TTC549 (cell line): ENCODE data around the gene PLIN4.

Source experiments
- FAIRE-seq: peaks from 2 replicates; lab custom pipeline; 2012; peaks lifted over from hg19 to GRCh38; lab: Jason Lieb, UNC

PLIN4 gene

DNA sequence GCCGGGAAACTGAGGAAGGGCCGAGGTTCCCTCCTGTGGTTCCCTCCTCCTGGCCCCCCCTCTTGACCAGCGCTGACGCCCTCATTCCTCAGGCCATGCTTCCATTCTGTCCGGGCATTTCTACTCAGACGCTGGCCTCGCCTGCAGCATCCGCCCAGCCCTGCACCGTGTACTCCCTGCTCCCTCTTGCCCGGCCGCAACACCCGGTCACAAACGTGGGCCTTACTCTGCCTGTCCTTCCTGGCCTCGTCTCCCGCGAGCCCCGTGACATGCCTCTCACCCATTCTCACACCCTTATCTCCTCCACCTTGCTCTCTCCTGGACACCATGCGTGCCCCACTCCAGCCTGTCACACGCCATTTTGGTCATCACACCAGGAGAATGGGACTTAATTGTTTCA lies 34.9 kb downstream of the PLIN4 start:
- FAIRE-seq: no peak

DNA sequence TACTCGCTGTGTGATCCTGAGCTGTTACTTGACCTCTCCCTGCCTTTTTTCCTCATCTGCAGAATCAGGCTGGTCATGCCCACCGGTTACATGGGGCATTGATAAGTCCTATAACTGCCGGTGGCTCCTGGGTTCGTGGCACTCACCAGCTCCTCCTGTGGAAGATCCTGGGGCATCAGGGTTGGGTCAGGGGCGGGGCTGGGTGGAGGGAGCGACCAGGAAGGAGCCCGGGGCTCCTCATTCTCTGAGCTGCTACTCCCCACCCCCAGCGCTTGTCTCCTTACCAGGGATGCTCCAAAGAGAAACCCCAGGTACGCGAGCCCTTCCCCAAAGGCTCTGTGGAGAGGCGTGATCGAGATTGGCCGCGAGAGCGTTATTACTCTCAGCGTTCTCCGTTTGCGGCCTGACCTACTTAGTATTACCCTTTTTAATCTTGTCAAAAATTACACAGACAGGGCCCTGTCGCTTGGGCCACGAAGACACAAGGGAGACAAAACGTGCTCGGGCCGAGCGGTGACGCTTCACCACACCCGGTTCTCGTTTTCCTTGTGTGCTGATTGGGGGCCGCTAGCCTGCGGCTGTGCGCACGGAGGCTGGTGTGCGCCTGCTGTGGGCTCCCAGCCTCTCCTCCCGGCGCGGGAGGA lies 35.4 kb downstream of the PLIN4 start:
- no peak for FAIRE-seq

DNA sequence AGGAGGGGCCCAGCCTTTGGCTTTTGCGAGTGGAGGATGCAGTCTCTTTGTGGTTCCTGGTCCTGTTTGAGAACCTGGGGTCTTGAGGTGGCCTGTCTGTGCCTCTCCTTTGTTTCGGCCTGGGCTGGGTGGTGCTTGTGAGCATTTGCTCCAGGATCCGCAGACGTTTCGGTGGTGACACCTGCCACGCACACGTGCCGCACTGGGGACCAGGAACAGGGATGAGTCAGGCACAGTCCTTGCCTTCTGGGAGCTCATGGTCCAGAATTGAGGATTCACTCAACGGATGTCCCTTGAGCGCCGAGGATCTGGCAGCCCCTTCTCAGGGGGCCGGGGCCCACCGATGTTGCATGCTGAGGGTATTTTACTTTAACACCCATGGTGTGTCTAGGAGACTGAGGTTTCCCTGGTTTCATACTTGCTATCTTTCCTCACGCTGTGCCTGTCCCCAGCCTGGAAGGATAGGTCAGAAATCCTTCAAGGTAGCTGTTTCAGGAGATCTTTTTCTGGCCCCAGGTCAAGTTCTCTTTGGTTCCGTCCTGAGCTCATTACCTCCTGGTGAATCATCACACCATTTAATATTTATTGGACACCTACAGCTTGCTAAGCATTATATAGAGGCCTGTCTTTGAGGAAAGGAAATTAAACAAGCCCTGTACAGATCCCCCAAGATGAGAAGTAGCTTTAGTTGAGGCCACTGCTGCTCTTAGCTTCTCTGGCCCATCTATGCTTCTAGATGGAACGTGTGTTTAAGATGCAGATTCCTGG lies 41.1 kb downstream of the PLIN4 start:
- no peak for FAIRE-seq

- no peak for FAIRE-seq
These were observed 43.7 kb downstream of the PLIN4 start for GRCh38 chr19:4474514-4475022.

GRCh38 chr19:4473763-4474513 lies 44.3 kb downstream of the PLIN4 start:
- no peak for FAIRE-seq

- FAIRE-seq: no peak
These were observed 45.1 kb downstream of the PLIN4 start for GRCh38 chr19:4473011-4473762.

- no peak for FAIRE-seq
These were observed 45.9 kb downstream of the PLIN4 start, which contains the start of gene HDGFL2 for GRCh38 chr19:4472174-4472974. Gene HDGFL2 (plus strand): TSS chr19:4472297. CDS start chr19:4472351, 54 bp downstream.

GRCh38 chr19:4471403-4472173 lies 46.7 kb downstream of the PLIN4 start:
- peak; percentile 99 for FAIRE-seq

GRCh38 chr19:4467835-4468234 lies 50.5 kb downstream of the PLIN4 start:
- FAIRE-seq: no peak

- FAIRE-seq: no peak
These were observed 53.3 kb downstream of the PLIN4 start for GRCh38 chr19:4464815-4465581.

- peak; percentile 68 for FAIRE-seq
These were observed 60.5 kb downstream of the PLIN4 start, which contains the start of gene UBXN6 for GRCh38 chr19:4457654-4458395. Gene UBXN6 (minus strand): TSS chr19:4457794. CDS start chr19:4457697, 97 bp downstream.

DNA sequence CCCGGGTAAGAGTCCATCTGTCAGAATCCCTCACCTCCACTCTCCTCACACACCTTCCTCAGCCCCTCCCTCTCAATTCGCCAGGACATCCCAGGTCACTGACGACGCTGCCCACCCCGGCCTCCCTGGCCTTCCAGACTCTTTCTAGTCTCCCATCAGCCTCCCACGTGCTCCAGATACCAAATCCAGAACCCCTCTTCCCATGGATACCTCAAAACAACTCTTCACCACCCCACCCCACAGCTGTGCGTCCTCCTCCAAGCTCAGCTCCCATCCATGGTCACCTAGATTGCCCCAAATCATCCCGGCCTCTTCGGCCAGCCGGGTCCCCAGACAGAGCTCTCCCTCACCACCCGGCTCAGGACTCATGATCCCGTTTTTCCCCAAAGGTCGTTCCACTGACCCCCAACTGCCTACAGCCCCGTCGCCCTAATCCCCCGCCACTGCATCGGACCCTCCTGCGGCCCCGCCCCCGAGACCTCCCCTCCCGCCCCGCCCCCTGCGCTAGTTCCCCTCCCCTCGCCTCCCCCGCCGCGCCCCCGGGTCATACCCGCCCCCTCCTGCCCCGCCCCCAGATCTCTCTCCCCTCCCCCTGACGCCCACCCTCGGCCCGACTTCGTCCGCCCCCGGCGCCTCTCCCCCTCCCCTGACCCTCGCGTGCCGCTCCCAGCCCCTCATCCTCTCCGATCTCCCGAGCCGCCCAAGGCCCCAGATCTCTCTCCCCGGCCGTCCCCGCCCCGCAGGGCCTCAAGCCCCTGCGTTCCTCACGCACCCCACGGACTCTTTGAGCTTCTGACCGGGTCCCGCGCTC lies 61.2 kb downstream of the PLIN4 start:
- no peak for FAIRE-seq

- no peak for FAIRE-seq
These were observed 61.8 kb downstream of the PLIN4 start for GRCh38 chr19:4456476-4456842.

GRCh38 chr19:4455719-4456475 lies 62.4 kb downstream of the PLIN4 start:
- no peak for FAIRE-seq

- FAIRE-seq: no peak
These were observed 63.3 kb downstream of the PLIN4 start for GRCh38 chr19:4454747-4455718.
